KMS-11 (cell line): ENCODE data around the gene MLPH.

Experiments
- H2AFZ ChIP-seq: fragments of 200-600 bp; sonication (generic); 2 replicates; pipeline ENCODE4 v1.6.1; 2016; ENCODE audit warnings: antibody characterized with exemption, mixed run types, low read depth
- H3K27ac ChIP-seq: fragments of 200-600 bp; sonication (generic); 2 replicates; pipeline ENCODE4 v1.6.1; 2016; ENCODE audit warnings: mild to moderate bottlenecking, mixed run types
- H3K27me3 ChIP-seq: fragments of 200-600 bp; sonication (generic); 2 replicates; pipeline ENCODE4 v1.6.1; 2017; ENCODE audit warnings: mild to moderate bottlenecking, low read depth, mixed run types, moderate library complexity; ENCODE audit not compliant: insufficient read depth
- H3K36me3 ChIP-seq: fragments of 200-600 bp; sonication (generic); 2 replicates; pipeline ENCODE4 v1.6.1; 2017; ENCODE audit warnings: mild to moderate bottlenecking, mixed run types; ENCODE audit not compliant: insufficient read depth
- H3K4me1 ChIP-seq: fragments of 200-600 bp; sonication (generic); 2 replicates; pipeline ENCODE4 v1.6.1; 2016; ENCODE audit warnings: mild to moderate bottlenecking, low read depth, mixed run types; ENCODE audit not compliant: poor library complexity, severe bottlenecking
- H3K4me2 ChIP-seq: fragments of 200-600 bp; sonication (generic); 2 replicates; pipeline ENCODE4 v1.7.0; 2016; ENCODE audit warnings: mild to moderate bottlenecking, mixed run types
- H3K4me3 ChIP-seq: fragments of 200-600 bp; sonication (generic); IDR thresholded peaks from 2 replicates; pipeline ENCODE4 v1.6.1; 2017; ENCODE audit warnings: low read depth, low read length, mixed read lengths; ENCODE audit not compliant: insufficient read depth
- H3K79me2 ChIP-seq: fragments of 200-600 bp; sonication (generic); 2 replicates; pipeline ENCODE4 v1.6.1; 2016; ENCODE audit warnings: low read depth, mixed run types; ENCODE audit not compliant: insufficient read depth
- H3K9ac ChIP-seq: fragments of 200-600 bp; sonication (generic); 2 replicates; pipeline ENCODE4 v1.6.1; 2016; ENCODE audit warnings: mild to moderate bottlenecking, mixed run types
- H4K20me1 ChIP-seq: fragments of 200-600 bp; sonication (generic); 2 replicates; pipeline ENCODE4 v1.6.1; 2016; ENCODE audit warnings: mild to moderate bottlenecking, mixed run types; ENCODE audit not compliant: insufficient read depth
- CTCF ChIP-seq: fragments of 200-600 bp; sonication (generic); conservative IDR thresholded peaks from 2 replicates; pipeline ENCODE4 v1.6.1; 2017; ENCODE audit warnings: low read depth, mild to moderate bottlenecking, antibody characterized with exemption, low read length, moderate library complexity, mixed read lengths

The MLPH gene

GRCh38 chr2:237478095-237478494, 9.0 kb upstream of the MLPH start:
- no peaks in the 10 kb centered on the region for H4K20me1 ChIP-seq
- H3K4me2 ChIP-seq = no peak overlapping the region
- TF ChIP-seq CTCF = no peak
- H3K4me3 ChIP-seq = no peak overlapping the region
- no peaks in the 10 kb centered on the region for H3K79me2 ChIP-seq
- no peaks in the 10 kb centered on the region for H3K36me3 ChIP-seq
- H3K9ac ChIP-seq = no peak overlapping the region
- no peak overlapping the region for H3K27ac ChIP-seq
- no peak overlapping the region for H2AFZ ChIP-seq
- H3K27me3 ChIP-seq = no peaks in the 10 kb centered on the region
- peaks cover 10% of the 10 kb centered on the region for H3K4me1 ChIP-seq

- Histone ChIP-seq H3K27me3 (no peaks in the 10 kb centered on the region), H3K79me2 (no peaks in the 10 kb centered on the region)
These were observed 8.1 kb upstream of the MLPH start for GRCh38 chr2:237478979-237479378.

GRCh38 chr2:237479747-237480146, 7.3 kb upstream of the MLPH start:
- no peak overlapping the region for H3K9ac ChIP-seq
- no peak for TF ChIP-seq CTCF
- no peaks in the 10 kb centered on the region for H4K20me1 ChIP-seq
- H3K4me3 ChIP-seq = no peak overlapping the region
- peaks cover 6% of the 10 kb centered on the region for H3K4me1 ChIP-seq
- H3K27me3 ChIP-seq = no peaks in the 10 kb centered on the region
- H2AFZ ChIP-seq = no peak overlapping the region
- no peaks in the 10 kb centered on the region for H3K36me3 ChIP-seq
- H3K79me2 ChIP-seq = no peaks in the 10 kb centered on the region
- no peak overlapping the region for H3K4me2 ChIP-seq
- H3K27ac ChIP-seq = no peak overlapping the region

More at GRCh38 chr2:237478979-237479378, 8.1 kb upstream of the MLPH start:
- Histone ChIP-seq H3K4me1 (peaks cover 10% of the 10 kb centered on the region), H3K36me3 (no peaks in the 10 kb centered on the region), H2AFZ (no peak overlapping the region), H3K4me2 (no peak overlapping the region), H3K27ac (no peak overlapping the region), H4K20me1 (no peaks in the 10 kb centered on the region), H3K4me3 (no peak overlapping the region), H3K9ac (no peak overlapping the region)
- no peak for TF ChIP-seq CTCF

- TF ChIP-seq CTCF = no peak
- H3K27me3 ChIP-seq = no peaks in the 10 kb centered on the region
These were observed 6.5 kb upstream of the MLPH start for GRCh38 chr2:237480556-237480955.

More at GRCh38 chr2:237480556-237480955, 6.5 kb upstream of the MLPH start:
- Histone ChIP-seq H3K27ac (no peak overlapping the region), H3K4me2 (no peak overlapping the region), H3K9ac (no peak overlapping the region), H3K79me2 (no peaks in the 10 kb centered on the region), H3K36me3 (no peaks in the 10 kb centered on the region), H4K20me1 (no peaks in the 10 kb centered on the region), H3K4me1 (peaks cover 6% of the 10 kb centered on the region), H3K4me3 (no peak overlapping the region), H2AFZ (no peak overlapping the region)
